Kidney capillary endothelial cell (primary cell): ENCODE measurements around the gene VN1R5.

ENCODE experiments used
- DNase-seq: peaks from one replicate; pipeline ENCODE4 v3.0.0-alpha.2; 2018; ENCODE audit warnings: low spot score

Gene VN1R5

GRCh38 chr1:247300491-247301175 is 44.8 kb downstream of the VN1R5 start:
- DNase-seq, result no peak

- no peak for DNase-seq
Observed at GRCh38 chr1:247301176-247301540, 45.3 kb downstream of the VN1R5 start.

GRCh38 chr1:247303216-247303615 is 47.3 kb downstream of the VN1R5 start:
- DNase-seq, result no peak

GRCh38 chr1:247304031-247304430 is 48.2 kb downstream of the VN1R5 start:
- peak; percentile 50 for DNase-seq
